ENCODE results near the gene PDCD11. TPM values are rescaled to one million over a fixed set of nuclear protein-coding genes. Genes with fewer than 3 reads are reported as not detected.

PDCD11 gene
- total RNA-seq, 6 experiments from 2014 or later: 30.8 to 38.4 (median 32.1) TPM

- H3K9me3 Mint-ChIP-seq: no peaks in the 10 kb centered on the region
- DNase-seq: peak; percentile 71
- H3K27ac Mint-ChIP-seq: peak overlapping the region; percentile 90
- peaks cover 63% of the 10 kb centered on the region for H3K4me1 Mint-ChIP-seq (ENCODE audit: low read depth)
- H3K36me3 Mint-ChIP-seq (ENCODE audit: low read depth): peaks cover 33% of the 10 kb centered on the region
- peak overlapping the region; percentile 91 for H3K4me3 Mint-ChIP-seq
- H3K27me3 Mint-ChIP-seq (ENCODE audit: insufficient read depth): peaks cover 6% of the 10 kb centered on the region; the same call in 1 of the 2 replicates
- TF ChIP-seq, protein P1, sequence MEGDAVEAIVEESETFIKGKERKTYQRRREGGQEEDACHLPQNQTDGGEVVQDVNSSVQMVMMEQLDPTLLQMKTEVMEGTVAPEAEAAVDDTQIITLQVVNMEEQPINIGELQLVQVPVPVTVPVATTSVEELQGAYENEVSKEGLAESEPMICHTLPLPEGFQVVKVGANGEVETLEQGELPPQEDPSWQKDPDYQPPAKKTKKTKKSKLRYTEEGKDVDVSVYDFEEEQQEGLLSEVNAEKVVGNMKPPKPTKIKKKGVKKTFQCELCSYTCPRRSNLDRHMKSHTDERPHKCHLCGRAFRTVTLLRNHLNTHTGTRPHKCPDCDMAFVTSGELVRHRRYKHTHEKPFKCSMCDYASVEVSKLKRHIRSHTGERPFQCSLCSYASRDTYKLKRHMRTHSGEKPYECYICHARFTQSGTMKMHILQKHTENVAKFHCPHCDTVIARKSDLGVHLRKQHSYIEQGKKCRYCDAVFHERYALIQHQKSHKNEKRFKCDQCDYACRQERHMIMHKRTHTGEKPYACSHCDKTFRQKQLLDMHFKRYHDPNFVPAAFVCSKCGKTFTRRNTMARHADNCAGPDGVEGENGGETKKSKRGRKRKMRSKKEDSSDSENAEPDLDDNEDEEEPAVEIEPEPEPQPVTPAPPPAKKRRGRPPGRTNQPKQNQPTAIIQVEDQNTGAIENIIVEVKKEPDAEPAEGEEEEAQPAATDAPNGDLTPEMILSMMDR (IDR thresholded peaks at IDR 0.05): no peak
Measured at GRCh38 chr10:103451091-103451813, 54.8 kb downstream of the PDCD11 start.

DNA sequence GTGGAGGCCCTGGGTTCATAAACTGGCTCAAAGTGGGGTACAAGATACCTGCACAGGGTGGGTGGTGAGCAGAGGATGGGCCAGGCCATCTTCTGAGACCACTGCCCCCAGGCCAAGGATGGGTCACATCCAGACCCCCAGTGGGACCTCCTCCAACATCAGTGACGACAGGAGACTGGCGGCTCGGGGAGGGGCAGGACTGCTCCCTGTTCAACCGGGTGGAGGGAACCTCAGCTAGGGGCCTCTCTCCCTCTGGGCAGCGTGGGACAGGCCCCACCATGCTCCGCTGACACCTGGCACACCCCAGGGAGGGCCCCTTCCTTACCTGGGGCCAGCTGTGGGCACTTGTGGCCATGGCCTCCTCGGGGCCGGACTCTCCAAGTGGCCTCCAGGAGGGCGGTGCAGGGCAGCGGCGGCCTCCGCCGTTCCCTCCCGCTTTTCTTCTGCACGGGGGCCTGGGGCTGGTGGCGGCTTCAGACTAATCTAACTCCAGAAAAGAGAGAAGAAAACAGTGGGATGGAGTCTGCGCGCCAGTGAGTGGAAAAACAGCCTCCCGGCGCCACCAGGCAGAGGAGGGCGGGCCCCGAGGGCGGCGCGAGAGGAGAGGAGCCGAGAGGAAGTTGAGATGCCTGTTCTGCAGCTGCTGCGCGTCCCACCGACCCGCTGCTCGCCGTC is 55.5 kb downstream of the PDCD11 start, which contains the start of gene CALHM2:
TSS of gene CALHM2 (minus strand) at position 540 of the 675 bp plus-strand sequence. CDS start 2,429 bp downstream, outside the sequence.
- peak within 1 kb of the TSS; percentile 91 for H3K4me3 Mint-ChIP-seq

DNA sequence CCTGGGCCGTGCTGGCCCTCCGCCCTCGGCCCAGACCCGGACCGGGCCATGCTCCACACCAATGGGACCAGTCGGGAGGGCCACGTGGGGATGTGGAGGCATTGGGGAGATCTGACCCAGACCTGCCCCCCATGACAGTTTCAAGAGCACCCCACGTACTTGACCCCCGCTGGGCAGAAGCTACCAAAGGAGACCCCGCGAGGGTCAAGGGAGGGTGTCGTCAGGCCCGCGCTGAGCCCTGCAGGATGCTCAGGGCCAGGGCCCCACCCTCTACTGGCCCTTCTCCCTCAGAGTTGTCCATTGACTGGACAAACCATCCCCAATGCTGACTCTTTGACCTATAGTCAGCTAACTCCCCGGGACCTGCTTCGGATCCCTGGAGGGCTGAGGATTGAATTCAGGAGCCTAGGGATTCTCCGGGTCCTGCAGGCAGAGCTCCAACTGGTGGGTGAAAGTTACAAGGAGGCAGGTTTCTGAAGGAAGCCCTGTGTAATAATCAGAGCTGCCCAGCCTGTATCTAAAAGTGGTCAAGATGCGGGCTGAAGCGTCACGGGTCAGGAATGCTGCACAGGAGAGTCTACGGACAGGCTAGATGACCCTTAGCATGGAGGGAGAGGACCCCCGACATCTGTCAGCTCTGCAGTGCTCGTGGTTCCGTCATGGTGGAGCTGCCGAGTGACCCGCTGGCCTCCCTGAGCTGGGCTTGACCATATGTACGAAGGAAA is 56.2 kb downstream of the PDCD11 start:
- H3K27me3 Mint-ChIP-seq (ENCODE audit: insufficient read depth): peaks cover 4% of the 10 kb centered on the region; the same call in 1 of the 2 replicates
- H3K27ac Mint-ChIP-seq: peak overlapping the region; percentile 90
- TF ChIP-seq, protein P1 (IDR thresholded peaks at IDR 0.05): no peak
- peaks cover 27% of the 10 kb centered on the region for H3K36me3 Mint-ChIP-seq (ENCODE audit: low read depth)
- no peaks in the 10 kb centered on the region for H3K9me3 Mint-ChIP-seq
- DNase-seq: no peak
- H3K4me3 Mint-ChIP-seq: peak overlapping the region; percentile 91
- H3K4me1 Mint-ChIP-seq (ENCODE audit: low read depth): peaks cover 50% of the 10 kb centered on the region

More for the DNA sequence above, 55.5 kb downstream of the PDCD11 start, which contains the start of gene CALHM2:
- Mint-ChIP-seq H3K27ac (peak within 1 kb of the TSS; percentile 90), H3K27me3 (ENCODE audit: insufficient read depth) (peaks cover 5% of the 10 kb centered on the region; the same call in 1 of the 2 replicates), H3K9me3 (no peaks in the 10 kb centered on the region), H3K36me3 (ENCODE audit: low read depth) (peaks cover 30% of the 10 kb centered on the region), H3K4me1 (ENCODE audit: low read depth) (peaks cover 56% of the 10 kb centered on the region)
- TF ChIP-seq, protein P1 (IDR thresholded peaks at IDR 0.05): no peak
- peak; percentile 45 for DNase-seq

GRCh38 chr10:103454026-103454425 is 57.6 kb downstream of the PDCD11 start:
- Mint-ChIP-seq H3K27me3 (ENCODE audit: insufficient read depth) (no peaks in the 10 kb centered on the region; the same call in 1 of the 2 replicates), H3K4me1 (ENCODE audit: low read depth) (peaks cover 39% of the 10 kb centered on the region), H3K4me3 (no peak overlapping the region), H3K36me3 (ENCODE audit: low read depth) (peaks cover 17% of the 10 kb centered on the region), H3K27ac (no peak overlapping the region), H3K9me3 (no peaks in the 10 kb centered on the region)
- no peak for DNase-seq
- TF ChIP-seq, protein P1 (IDR thresholded peaks at IDR 0.05): no peak

DNA sequence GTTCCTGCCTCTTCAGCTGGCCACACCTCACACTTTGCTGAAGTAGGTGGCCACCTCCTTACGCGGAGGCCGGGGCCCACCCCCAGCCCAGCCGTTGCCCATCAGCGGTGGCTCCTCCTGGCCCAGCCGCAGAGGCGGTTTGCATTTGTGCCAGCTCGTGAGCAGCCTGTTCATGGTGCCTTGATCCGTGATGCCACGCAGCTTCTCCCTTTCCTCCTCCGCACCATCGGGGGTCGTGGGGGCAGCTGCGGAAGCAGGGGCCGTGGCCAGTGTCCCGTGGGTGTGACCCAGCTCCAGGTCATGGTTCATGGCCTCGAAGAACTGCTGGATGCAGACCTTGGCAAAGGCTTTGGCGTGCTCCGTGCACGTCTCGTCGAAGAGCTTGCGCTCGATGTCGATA is 58.8 kb downstream of the PDCD11 start:
- H3K4me3 Mint-ChIP-seq: no peak overlapping the region
- no peak overlapping the region for H3K27ac Mint-ChIP-seq
- TF ChIP-seq, protein P1 (IDR thresholded peaks at IDR 0.05): no peak
- no peak for DNase-seq
- H3K9me3 Mint-ChIP-seq: no peaks in the 10 kb centered on the region
- H3K36me3 Mint-ChIP-seq (ENCODE audit: low read depth): peaks cover 5% of the 10 kb centered on the region; the same call in 1 of the 2 replicates
- peaks cover 27% of the 10 kb centered on the region for H3K4me1 Mint-ChIP-seq (ENCODE audit: low read depth)
- H3K27me3 Mint-ChIP-seq (ENCODE audit: insufficient read depth): peaks cover 1% of the 10 kb centered on the region; the same call in 1 of the 2 replicates

All from HFFc6 (cell line).